ENCODE results near the gene CSNK1G2. TPM values are rescaled to one million over a fixed set of nuclear protein-coding genes. Genes with fewer than 3 reads are reported as not detected.

The CSNK1G2 gene
- total and polyA plus RNA-seq, 2 of the 13 experiments (the other 11 are each of a cell fraction or from before 2014, with no cell fraction given): 53.8 to 72.5 TPM

DNA sequence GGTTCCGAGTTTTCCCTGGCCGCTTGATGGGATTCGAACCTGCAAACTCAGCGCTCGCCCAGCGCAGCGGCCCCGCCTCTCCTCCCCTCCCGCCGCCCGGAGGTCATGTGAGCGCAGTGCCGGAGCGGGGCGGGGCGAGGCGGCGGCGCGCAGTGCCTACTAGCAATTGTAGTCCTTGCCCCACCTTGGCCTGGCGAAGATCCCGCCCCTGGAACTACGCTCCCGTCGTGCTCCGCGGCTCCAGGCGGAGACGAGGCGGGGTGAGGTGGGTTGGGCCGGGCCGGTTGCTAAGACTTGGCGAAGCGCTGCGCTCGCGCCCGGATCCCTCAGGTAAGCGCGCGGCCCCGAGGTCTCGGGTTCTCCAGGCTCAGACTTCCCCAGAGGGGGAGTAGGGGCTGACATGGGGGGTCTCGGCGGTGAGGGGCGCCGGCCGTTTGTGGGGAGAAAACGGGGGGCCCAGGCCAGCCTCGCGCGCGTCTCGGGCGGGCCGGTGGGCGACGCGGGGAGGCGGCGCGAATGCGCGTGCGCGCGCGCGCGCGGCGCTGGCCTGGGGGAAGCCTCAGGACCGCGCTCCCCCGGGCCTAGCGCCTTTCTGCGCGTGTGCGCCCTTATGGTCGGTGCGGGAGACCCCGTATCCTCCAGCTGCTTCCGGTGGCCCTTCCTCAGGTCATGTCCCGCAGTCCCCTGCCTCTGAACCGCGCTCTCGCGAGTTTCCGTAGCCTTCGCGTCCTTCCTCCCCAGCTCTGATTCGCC is 35.7 kb upstream of the CSNK1G2 start, which contains the start of the genes ADAT3 and SCAMP4 (continued):
- TF ChIP-seq, protein P1, sequence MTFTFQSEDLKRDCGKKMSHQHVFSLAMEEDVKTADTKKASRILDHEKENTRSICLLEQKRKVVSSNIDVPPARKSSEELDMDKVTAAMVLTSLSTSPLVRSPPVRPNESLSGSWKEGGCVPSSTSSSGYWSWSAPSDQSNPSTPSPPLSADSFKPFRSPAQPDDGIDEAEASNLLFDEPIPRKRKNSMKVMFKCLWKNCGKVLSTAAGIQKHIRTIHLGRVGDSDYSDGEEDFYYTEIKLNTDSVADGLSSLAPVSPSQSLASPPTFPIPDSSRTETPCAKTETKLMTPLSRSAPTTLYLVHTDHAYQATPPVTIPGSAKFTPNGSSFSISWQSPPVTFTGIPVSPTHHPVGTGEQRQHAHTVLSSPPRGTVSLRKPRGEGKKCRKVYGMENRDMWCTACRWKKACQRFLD (CRISPR knock-in tag; IDR thresholded peaks at IDR 0.05; ENCODE audit: borderline replicate concordance): no peak
- no peak for TF ChIP-seq SCMH1 (CRISPR knock-in tag; IDR thresholded peaks at IDR 0.05; ENCODE audit: borderline replicate concordance)
- no peak for TF ChIP-seq ZKSCAN1 (IDR thresholded peaks at IDR 0.05; ENCODE audit: low read length)
- TF ChIP-seq FLYWCH1 (CRISPR knock-in tag; IDR thresholded peaks at IDR 0.05): no peak
- no peak for TF ChIP-seq ZNF891 (CRISPR knock-in tag; IDR thresholded peaks at IDR 0.05)
- no peak for TF ChIP-seq NFIC (IDR thresholded peaks at IDR 0.05; ENCODE audit: low read length)
- TF ChIP-seq, protein P2, sequence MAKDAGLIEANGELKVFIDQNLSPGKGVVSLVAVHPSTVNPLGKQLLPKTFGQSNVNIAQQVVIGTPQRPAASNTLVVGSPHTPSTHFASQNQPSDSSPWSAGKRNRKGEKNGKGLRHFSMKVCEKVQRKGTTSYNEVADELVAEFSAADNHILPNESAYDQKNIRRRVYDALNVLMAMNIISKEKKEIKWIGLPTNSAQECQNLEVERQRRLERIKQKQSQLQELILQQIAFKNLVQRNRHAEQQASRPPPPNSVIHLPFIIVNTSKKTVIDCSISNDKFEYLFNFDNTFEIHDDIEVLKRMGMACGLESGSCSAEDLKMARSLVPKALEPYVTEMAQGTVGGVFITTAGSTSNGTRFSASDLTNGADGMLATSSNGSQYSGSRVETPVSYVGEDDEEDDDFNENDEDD (CRISPR knock-in tag; IDR thresholded peaks at IDR 0.05; ENCODE audit: borderline replicate concordance): peak; percentile 66; the same call in 1 of the 2 replicates
- no peak for TF ChIP-seq FOXP1 (IDR thresholded peaks at IDR 0.05)
- no peak for TF ChIP-seq FOXP1 (CRISPR knock-in tag; IDR thresholded peaks at IDR 0.05)
- no peak for TF ChIP-seq BORCS8-MEF2B (CRISPR knock-in tag; IDR thresholded peaks at IDR 0.05)
- TF ChIP-seq ZNF563 (CRISPR knock-in tag; IDR thresholded peaks at IDR 0.05): peak; percentile 51; the same call in 1 of the 2 replicates
- no peak; the same call in 1 of the 2 replicates for TF ChIP-seq ZFP90 (CRISPR knock-in tag; IDR thresholded peaks at IDR 0.05; ENCODE audit: borderline replicate concordance)
- TF ChIP-seq SSRP1 (CRISPR knock-in tag; IDR thresholded peaks at IDR 0.05): peak; percentile 93
- no peak for TF ChIP-seq ZNF282 (IDR thresholded peaks at IDR 0.05; ENCODE audit: partially characterized antibody)
- 0 out of 2 replicates have a peak, but pooled peaks have one; percentile 37 for TF ChIP-seq SIX4 (CRISPR knock-in tag; IDR thresholded peaks at IDR 0.05)
- TF ChIP-seq ZNF230 (CRISPR knock-in tag; IDR thresholded peaks at IDR 0.05): no peak
- TF ChIP-seq, protein P3, sequence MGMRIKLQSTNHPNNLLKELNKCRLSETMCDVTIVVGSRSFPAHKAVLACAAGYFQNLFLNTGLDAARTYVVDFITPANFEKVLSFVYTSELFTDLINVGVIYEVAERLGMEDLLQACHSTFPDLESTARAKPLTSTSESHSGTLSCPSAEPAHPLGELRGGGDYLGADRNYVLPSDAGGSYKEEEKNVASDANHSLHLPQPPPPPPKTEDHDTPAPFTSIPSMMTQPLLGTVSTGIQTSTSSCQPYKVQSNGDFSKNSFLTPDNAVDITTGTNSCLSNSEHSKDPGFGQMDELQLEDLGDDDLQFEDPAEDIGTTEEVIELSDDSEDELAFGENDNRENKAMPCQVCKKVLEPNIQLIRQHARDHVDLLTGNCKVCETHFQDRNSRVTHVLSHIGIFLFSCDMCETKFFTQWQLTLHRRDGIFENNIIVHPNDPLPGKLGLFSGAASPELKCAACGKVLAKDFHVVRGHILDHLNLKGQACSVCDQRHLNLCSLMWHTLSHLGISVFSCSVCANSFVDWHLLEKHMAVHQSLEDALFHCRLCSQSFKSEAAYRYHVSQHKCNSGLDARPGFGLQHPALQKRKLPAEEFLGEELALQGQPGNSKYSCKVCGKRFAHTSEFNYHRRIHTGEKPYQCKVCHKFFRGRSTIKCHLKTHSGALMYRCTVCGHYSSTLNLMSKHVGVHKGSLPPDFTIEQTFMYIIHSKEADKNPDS (CRISPR knock-in tag; IDR thresholded peaks at IDR 0.05): no peak
- peak; percentile 14 for TF ChIP-seq IRF2 (CRISPR knock-in tag; IDR thresholded peaks at IDR 0.05)
- no peak for TF ChIP-seq ZFP36L2 (CRISPR knock-in tag; IDR thresholded peaks at IDR 0.05)
- TF ChIP-seq TBL1XR1 (IDR thresholded peaks at IDR 0.05; ENCODE audit: borderline replicate concordance, low read length, partially characterized antibody): no peak
- TF ChIP-seq, protein P4, sequence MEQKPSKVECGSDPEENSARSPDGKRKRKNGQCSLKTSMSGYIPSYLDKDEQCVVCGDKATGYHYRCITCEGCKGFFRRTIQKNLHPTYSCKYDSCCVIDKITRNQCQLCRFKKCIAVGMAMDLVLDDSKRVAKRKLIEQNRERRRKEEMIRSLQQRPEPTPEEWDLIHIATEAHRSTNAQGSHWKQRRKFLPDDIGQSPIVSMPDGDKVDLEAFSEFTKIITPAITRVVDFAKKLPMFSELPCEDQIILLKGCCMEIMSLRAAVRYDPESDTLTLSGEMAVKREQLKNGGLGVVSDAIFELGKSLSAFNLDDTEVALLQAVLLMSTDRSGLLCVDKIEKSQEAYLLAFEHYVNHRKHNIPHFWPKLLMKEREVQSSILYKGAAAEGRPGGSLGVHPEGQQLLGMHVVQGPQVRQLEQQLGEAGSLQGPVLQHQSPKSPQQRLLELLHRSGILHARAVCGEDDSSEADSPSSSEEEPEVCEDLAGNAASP (CRISPR knock-in tag; IDR thresholded peaks at IDR 0.05; ENCODE audit: borderline replicate concordance): peak; percentile 74; the same call in 1 of the 2 replicates
- TF ChIP-seq KDM6A (CRISPR knock-in tag; IDR thresholded peaks at IDR 0.05; ENCODE audit: low read depth): no peak
- TF ChIP-seq HNRNPK (IDR thresholded peaks at IDR 0.05; ENCODE audit: low read depth, low read length, poor library complexity, severe bottlenecking): peak; percentile 48
- peak; percentile 98 for TF ChIP-seq THAP11 (CRISPR knock-in tag; IDR thresholded peaks at IDR 0.05)
- TF ChIP-seq TSC22D2 (CRISPR knock-in tag; IDR thresholded peaks at IDR 0.05; ENCODE audit: borderline replicate concordance): no peak
- no peak for TF ChIP-seq MYNN (CRISPR knock-in tag; IDR thresholded peaks at IDR 0.05; ENCODE audit: low read depth)
